GM08714 (cell line): Measurements from ENCODE around the gene METRN.

Experiments used
- H3K4me3 ChIP-seq: fragments of 200-500 bp; sonication (Bioruptor generic); 2 replicates; pipeline ENCODE4 v1.5.1; 2014; ENCODE audit warnings: mild to moderate bottlenecking, low read length, inconsistent platforms
- ZNF274 ChIP-seq: IDR thresholded peaks from 2 replicates; pipeline ENCODE4 v1.6.1; 2012; ENCODE audit warnings: mild to moderate bottlenecking, low read depth, low read length

Gene METRN

GRCh38 chr16:763369-764183, 48.7 kb downstream of the METRN start:
- no peak overlapping the region for H3K4me3 ChIP-seq
- TF ChIP-seq ZNF274 = no peak

- no peak for TF ChIP-seq ZNF274
Observed at GRCh38 chr16:764184-764750, 49.3 kb downstream of the METRN start.

GRCh38 chr16:764848-765487, 50.0 kb downstream of the METRN start:
- no peak for TF ChIP-seq ZNF274
- no peak overlapping the region for H3K4me3 ChIP-seq

More at GRCh38 chr16:764184-764750, 49.3 kb downstream of the METRN start:
- no peak overlapping the region for H3K4me3 ChIP-seq

DNA sequence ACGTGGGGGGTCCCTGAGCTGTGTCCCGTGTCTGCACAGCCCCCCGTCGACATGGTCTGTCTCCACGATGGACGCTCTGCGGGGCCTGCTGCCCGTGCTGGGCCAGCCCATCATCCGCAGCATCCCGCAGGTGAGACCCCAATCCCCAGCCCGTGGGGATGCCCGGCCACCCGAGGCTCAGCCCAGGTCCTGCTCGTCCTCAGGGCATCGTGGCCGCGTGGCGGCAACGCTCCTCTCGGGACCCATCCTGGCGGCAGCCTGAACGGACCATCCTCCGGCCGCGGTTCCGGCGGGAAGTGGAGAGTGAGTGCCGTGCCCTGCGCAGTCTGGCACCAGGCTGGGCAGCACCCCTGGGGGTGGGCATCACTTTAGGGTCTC, 50.6 kb downstream of the METRN start:
- no peak for TF ChIP-seq ZNF274
- no peak overlapping the region for H3K4me3 ChIP-seq

DNA sequence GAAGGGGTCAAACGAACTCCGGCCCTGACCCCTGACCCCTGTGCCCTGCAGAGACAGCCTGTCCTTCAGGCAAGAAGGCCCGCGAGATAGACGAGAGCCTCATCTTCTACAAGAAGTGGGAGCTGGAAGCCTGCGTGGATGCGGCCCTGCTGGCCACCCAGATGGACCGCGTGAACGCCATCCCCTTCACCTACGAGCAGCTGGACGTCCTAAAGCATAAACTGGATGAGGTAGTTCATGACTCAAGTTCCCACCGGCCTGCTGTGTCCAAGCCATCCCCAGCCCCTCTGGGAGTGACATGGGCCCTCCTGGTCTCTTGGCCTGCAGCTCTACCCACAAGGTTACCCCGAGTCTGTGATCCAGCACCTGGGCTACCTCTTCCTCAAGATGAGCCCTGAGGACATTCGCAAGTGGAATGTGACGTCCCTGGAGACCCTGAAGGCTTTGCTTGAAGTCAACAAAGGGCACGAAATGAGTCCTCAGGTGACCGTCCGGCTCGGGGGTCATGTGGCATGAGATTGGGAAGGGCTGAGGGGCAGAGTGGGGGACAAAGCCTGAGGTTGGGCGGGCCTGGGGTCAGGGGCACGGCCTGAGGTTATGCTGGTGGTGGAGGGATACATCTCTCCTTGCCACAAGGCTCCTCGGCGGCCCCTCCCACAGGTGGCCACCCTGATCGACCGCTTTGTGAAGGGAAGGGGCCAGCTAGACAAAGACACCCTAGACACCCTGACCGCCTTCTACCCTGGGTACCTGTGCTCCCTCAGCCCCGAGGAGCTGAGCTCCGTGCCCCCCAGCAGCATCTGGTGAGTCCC, 51.3 kb downstream of the METRN start:
- no peak overlapping the region for H3K4me3 ChIP-seq
- TF ChIP-seq ZNF274 = no peak

DNA sequence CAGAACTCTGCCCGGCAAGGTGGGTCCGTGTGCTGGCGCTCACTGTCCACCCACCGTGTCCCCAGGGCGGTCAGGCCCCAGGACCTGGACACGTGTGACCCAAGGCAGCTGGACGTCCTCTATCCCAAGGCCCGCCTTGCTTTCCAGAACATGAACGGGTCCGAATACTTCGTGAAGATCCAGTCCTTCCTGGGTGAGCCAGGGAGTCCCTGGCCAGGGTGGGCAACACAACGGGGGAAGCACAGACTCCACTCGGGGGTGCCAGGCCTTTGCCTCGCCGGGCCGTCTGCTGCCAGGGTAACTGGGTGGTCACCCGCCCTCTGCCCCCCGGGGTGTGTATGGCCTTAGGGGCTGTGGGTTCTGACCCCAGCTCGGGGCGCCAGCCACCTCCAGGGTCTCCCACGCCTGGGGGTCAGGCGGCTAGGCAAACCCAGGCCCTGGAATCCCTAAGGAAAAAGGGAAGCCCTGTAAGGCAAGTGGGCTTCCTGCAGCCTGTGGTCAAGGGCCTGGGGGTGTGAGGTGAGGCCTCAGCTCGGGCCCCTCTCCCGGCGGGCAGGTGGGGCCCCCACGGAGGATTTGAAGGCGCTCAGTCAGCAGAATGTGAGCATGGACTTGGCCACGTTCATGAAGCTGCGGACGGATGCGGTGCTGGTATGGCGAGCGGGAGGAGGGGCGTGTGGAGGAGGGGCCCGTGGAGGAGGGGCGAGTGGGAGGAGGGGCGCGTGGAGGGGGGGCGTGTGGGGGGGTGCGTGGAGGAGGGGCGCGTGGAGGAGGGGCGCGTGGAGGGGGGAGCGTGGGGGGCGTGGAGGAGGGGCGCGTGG, 52.1 kb downstream of the METRN start:
- no peak for TF ChIP-seq ZNF274

GRCh38 chr16:767743-768235, 52.9 kb downstream of the METRN start:
- TF ChIP-seq ZNF274 = no peak
- H3K4me3 ChIP-seq = no peak overlapping the region

More for the DNA sequence above, 52.1 kb downstream of the METRN start:
- no peak overlapping the region for H3K4me3 ChIP-seq

- no peak overlapping the region for H3K4me3 ChIP-seq
- no peak for TF ChIP-seq ZNF274
Observed at GRCh38 chr16:768428-768827, 53.5 kb downstream of the METRN start.
